Measurements from ENCODE around the gene GADD45GIP1.

- TF ChIP-seq POLR2A (IDR thresholded peaks at IDR 0.05) (no peak), CTCF (IDR thresholded peaks at IDR 0.05) (no peak)
Observed at GRCh38 chr19:13005861-13006370, 48.9 kb upstream of the GADD45GIP1 start.

Measured in uterus (tissue), 2 donors.